Calu3 (cell line): ENCODE data around the gene MAP7D3. TPM values are rescaled to one million over a fixed set of nuclear protein-coding genes. Genes with fewer than 3 reads are reported as not detected.
"Not testable (repeated sequence)": the region's sequence is repeated elsewhere in the genome, so short reads cannot be mapped to it uniquely, and the experiment has no call there.

Experiments
- BruUV-seq: library from RNA; stranded (reverse); fragments of 400-500 nt; replicated peaks from 2 replicates; lab custom pipeline; 2021; lab: Mats Ljungman, UMichigan
- CTCF ChIA-PET: fragments of 300-600 bp; sonication (Branson Sonifier 250); formaldehyde crosslinking; loops from one replicate; lab custom pipeline; 2022; ENCODE audit warnings: antibody characterized with exemption; lab: Charles Lee
- DNase-seq: peaks from one replicate; pipeline ENCODE4 v3.0.0; 2022
- H3K27ac Mint-ChIP-seq: one replicate; pipeline ENCODE4 v1.8.0; 2022; ENCODE audit warnings: mixed read lengths; ENCODE audit not compliant: unreplicated experiment
- H3K27me3 Mint-ChIP-seq: one replicate; pipeline ENCODE4 v1.8.0; 2022; ENCODE audit warnings: mixed read lengths; ENCODE audit not compliant: unreplicated experiment
- H3K36me3 Mint-ChIP-seq: one replicate; pipeline ENCODE4 v1.8.0; 2022; ENCODE audit warnings: mild to moderate bottlenecking, moderate library complexity, mixed read lengths; ENCODE audit not compliant: insufficient read depth, unreplicated experiment
- H3K4me1 Mint-ChIP-seq: one replicate; pipeline ENCODE4 v1.8.0; 2022; ENCODE audit warnings: mild to moderate bottlenecking, low read depth, mixed read lengths; ENCODE audit not compliant: unreplicated experiment
- H3K4me3 Mint-ChIP-seq: one replicate; pipeline ENCODE4 v1.8.0; 2022; ENCODE audit warnings: mild to moderate bottlenecking, low read depth, moderate library complexity, mixed read lengths; ENCODE audit not compliant: unreplicated experiment
- H3K9me3 Mint-ChIP-seq: one replicate; pipeline ENCODE4 v1.8.0; 2022; ENCODE audit warnings: low read depth, mixed read lengths; ENCODE audit not compliant: unreplicated experiment
- intact Hi-C: fragments of 100-400 bp; cut with micrococcal nuclease; formaldehyde crosslinking; loops from one replicate; pipeline ENCODE4 v1.10.0; 2022; ENCODE audit not compliant: unreplicated experiment
- total RNA-seq: library from RNA; stranded (reverse); gene quantifications from 2 replicates; pipeline ENCODE4 v1.2.3, GENCODE V29; 2022
- TF ChIP-seq, protein P1 (sequence below): fragments of 200-600 bp; IDR thresholded peaks from one replicate; pipeline ENCODE4 v1.8.0; 2022; ENCODE audit warnings: antibody characterized with exemption; ENCODE audit not compliant: unreplicated experiment

Gene MAP7D3
- total RNA-seq, 1 experiment from 2014 or later: 8.0 TPM

DNA sequence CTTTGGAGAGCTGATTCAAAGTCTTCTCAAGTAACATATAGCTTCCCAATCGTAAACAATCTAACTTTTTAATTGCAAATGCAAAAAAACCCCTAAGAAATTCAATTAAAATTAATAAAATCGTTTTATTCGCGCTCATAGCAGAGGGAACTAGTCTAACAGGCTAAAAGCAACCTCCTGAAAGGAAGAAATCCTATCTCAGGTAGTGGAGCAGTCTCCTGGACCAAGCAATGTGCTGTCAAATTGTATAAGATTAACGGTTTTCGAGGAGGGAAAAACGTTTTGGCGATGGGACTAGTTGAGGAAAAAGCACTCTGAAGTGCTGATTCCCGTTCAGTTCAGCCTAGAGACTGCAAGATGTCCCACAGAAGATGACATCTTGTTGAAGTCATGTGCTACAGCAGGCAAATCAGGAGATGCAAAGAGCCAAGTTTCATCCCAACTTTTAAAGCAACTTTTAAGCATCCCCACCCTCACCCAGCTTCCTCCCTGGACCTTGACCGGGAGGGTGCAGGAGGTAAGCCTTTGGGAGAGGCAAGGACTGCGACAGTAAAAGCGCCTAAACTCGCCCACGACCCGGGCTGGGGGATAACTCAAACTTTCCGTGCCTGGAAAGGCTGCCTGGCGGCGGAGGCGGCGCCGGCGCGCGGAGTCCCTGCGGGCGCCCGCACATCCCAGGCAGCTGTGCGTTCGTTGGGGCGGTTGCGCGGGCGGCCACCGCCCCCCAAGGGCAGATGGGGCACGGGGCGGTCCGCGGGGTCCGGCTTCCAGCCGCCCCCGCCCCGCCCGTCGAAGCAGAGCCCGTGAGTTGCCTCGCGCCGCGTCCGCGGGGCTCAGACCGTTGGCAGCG is 784 bp downstream of the MAP7D3 start:
- DNase-seq: peak; percentile 4
- TF ChIP-seq, protein P1, sequence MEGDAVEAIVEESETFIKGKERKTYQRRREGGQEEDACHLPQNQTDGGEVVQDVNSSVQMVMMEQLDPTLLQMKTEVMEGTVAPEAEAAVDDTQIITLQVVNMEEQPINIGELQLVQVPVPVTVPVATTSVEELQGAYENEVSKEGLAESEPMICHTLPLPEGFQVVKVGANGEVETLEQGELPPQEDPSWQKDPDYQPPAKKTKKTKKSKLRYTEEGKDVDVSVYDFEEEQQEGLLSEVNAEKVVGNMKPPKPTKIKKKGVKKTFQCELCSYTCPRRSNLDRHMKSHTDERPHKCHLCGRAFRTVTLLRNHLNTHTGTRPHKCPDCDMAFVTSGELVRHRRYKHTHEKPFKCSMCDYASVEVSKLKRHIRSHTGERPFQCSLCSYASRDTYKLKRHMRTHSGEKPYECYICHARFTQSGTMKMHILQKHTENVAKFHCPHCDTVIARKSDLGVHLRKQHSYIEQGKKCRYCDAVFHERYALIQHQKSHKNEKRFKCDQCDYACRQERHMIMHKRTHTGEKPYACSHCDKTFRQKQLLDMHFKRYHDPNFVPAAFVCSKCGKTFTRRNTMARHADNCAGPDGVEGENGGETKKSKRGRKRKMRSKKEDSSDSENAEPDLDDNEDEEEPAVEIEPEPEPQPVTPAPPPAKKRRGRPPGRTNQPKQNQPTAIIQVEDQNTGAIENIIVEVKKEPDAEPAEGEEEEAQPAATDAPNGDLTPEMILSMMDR: no peak
- Mint-ChIP-seq H3K36me3 (peaks cover 12% of the 10 kb centered on the region), H3K27me3 (no peaks in the 10 kb centered on the region), H3K4me1 (no peaks in the 10 kb centered on the region), H3K27ac (no peak overlapping the region), H3K4me3 (peak overlapping the region; percentile 78), H3K9me3 (no peaks in the 10 kb centered on the region)
- CTCF ChIA-PET: no interaction called here
- no TSS peak for BruUV-seq
- intact Hi-C loops: loop anchor here (10.0 kb wide), 1 partner anchor 324 kb away; no protein-coding TSS in a partner anchor

DNA sequence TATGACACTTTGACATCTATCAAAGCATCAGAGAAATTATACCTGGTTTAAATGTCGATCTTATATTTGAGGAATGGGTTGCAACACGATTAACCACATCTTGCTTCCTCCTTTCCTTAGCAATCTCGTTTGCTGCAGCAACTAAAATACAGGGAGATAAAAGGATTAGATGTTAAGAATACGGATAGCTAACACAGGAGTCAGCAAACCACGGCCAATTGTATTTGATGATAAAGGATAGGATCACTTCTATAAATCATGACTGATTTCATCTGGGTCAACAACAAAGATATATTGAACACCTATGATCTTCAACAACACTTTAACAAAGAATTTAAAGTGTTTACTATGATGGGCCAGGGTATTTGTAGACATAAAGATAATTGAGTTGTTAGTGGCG is 5.0 kb downstream of the MAP7D3 start:
- Mint-ChIP-seq H3K36me3 (peaks cover 6% of the 10 kb centered on the region), H3K9me3 (no peaks in the 10 kb centered on the region), H3K4me1 (no peaks in the 10 kb centered on the region), H3K27me3 (no peaks in the 10 kb centered on the region), H3K27ac (no peak overlapping the region), H3K4me3 (no peak overlapping the region)
- BruUV-seq: no TSS peak
- DNase-seq: no peak
- intact Hi-C loops: no loop called here
- TF ChIP-seq, protein P1: no peak
- CTCF ChIA-PET: no interaction called here

DNA sequence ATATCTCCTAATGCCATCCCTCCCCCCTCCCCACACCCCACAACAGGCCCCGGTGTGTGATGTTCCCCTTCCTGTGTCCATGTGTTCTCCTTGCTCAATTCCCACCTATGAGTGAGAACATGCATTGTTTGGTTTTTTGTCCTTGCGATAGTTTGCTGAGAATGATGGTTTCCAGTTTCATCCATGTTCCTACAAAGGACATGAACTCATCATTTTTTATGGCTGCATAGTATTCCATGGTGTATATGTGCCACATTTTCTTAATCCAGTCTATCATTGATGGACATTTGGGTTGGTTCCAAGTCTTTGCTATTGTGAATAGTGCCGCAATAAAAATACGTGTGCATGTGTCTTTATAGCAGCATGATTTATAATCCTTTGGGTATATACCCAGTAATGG is 13.4 kb downstream of the MAP7D3 start:
- BruUV-seq, DNase-seq, CTCF ChIA-PET, H3K4me3 Mint-ChIP-seq, H3K27ac Mint-ChIP-seq, H3K27me3 Mint-ChIP-seq, intact Hi-C loops, H3K9me3 Mint-ChIP-seq, H3K36me3 Mint-ChIP-seq, H3K4me1 Mint-ChIP-seq: not testable (repeated sequence)

DNA sequence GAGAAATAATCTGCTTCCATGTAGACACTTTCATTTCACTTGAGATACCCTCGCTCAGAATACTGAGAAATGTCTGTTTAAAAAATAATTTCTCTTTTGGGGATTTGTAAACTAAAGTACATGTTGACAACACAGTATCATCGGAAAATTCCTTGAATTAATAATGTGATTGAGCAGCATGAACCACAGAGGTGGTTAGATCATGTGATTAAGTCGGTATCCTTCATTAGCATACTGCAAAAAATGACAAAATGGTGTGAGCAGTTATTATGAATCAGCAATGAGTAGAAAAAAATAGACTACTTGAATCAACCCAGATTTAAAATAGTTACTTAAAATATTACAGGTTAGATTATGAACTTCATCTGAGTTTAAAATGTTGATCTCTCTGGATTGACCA is 14.1 kb downstream of the MAP7D3 start:
- H3K4me3 Mint-ChIP-seq: no peak overlapping the region
- H3K9me3 Mint-ChIP-seq: no peaks in the 10 kb centered on the region
- no peaks in the 10 kb centered on the region for H3K36me3 Mint-ChIP-seq
- no peaks in the 10 kb centered on the region for H3K27me3 Mint-ChIP-seq
- no peak overlapping the region for H3K27ac Mint-ChIP-seq
- intact Hi-C loops: no loop called here
- no TSS peak for BruUV-seq
- no peaks in the 10 kb centered on the region for H3K4me1 Mint-ChIP-seq
- no peak for DNase-seq
- CTCF ChIA-PET: no interaction called here
- TF ChIP-seq, protein P1: no peak

DNA sequence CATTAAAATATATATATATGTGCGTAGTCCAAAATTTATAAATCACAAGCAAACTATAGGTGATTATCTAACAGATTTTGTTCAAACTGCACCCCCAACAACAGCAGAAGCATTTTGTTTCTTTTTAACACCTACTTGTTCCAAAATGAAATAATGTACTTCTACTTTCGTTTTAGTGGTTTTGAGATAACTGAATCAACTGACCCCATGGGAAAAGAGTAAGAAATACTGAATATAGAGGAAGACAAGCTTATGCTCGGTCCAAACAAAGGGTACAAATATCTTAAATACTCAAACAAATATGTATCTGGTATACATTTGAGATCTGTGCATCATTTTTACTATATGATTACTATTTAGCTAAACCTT is 22.4 kb downstream of the MAP7D3 start:
- TF ChIP-seq, protein P1: no peak
- DNase-seq: no peak
- CTCF ChIA-PET: no interaction called here
- no peak overlapping the region for H3K27ac Mint-ChIP-seq
- no peaks in the 10 kb centered on the region for H3K4me1 Mint-ChIP-seq
- H3K4me3 Mint-ChIP-seq: no peak overlapping the region
- intact Hi-C loops: no loop called here
- no peaks in the 10 kb centered on the region for H3K27me3 Mint-ChIP-seq
- H3K9me3 Mint-ChIP-seq: no peaks in the 10 kb centered on the region
- BruUV-seq: no TSS peak
- H3K36me3 Mint-ChIP-seq: peaks cover 5% of the 10 kb centered on the region
